GM23248 (cell line): ENCODE measurements around the gene BST2.

Experiments
- EZH2 ChIP-seq: fragments of 200-600 bp; sonication (generic); IDR thresholded peaks from 2 replicates; pipeline ENCODE4 v1.6.1; 2018; ENCODE audit warnings: antibody characterized with exemption, mild to moderate bottlenecking; ENCODE audit not compliant: insufficient read depth, poor library complexity, severe bottlenecking
- EZH2phosphoT487 ChIP-seq: fragments of 200-600 bp; sonication (generic); IDR thresholded peaks from 2 replicates; pipeline ENCODE4 v1.6.1; 2018; ENCODE audit warnings: antibody characterized with exemption, moderate library complexity, mild to moderate bottlenecking, low read depth; ENCODE audit not compliant: insufficient read depth

DNA sequence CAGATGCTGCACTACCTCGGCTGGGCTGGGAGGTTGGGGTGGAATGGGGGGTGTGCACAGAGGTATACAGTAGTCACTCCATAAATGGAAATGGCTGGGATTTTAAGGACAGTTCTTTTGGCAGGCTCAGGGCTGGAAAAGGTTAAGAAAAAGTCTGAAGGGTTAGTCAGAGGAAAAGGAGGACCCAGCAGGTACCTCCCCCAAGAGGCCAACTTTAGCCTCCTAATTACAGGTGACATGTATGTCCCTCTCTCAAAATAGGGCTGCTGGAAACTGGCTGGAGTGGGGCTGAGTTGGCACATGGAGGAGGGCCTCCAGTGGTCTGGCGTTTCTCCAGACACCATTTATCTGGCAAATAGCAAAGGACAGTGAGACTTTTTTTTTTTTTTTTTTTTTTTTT lies 12.4 kb downstream of the BST2 start:
- TF ChIP-seq EZH2phosphoT487 (no peak), EZH2 (no peak)
